ENCODE measurements around the gene PLEKHG4B.
A peak's percentile ranks its signal among the peaks of the same experiment; 100 is the strongest.
"Not testable (repeated sequence)": the region's sequence is repeated elsewhere in the genome, so short reads cannot be mapped to it uniquely, and the experiment has no call there.

PLEKHG4B gene

GRCh38 chr5:219991-220390 lies 128.0 kb downstream of the PLEKHG4B start:
- no peak for DNase-seq (ENCODE audit: low read depth, low spot score)

GRCh38 chr5:222951-223715 lies 131.2 kb downstream of the PLEKHG4B start:
- not testable (repeated sequence) for DNase-seq (ENCODE audit: low read depth, low spot score)

- DNase-seq (ENCODE audit: low read depth, low spot score): no peak
These were observed 131.8 kb downstream of the PLEKHG4B start for GRCh38 chr5:223791-224190.

GRCh38 chr5:225334-225733 lies 133.4 kb downstream of the PLEKHG4B start:
- DNase-seq (ENCODE audit: low read depth, low spot score): no peak

GRCh38 chr5:227375-227774 lies 135.4 kb downstream of the PLEKHG4B start:
- DNase-seq (ENCODE audit: low read depth, low spot score): not testable (repeated sequence)

GRCh38 chr5:228886-229285 lies 136.9 kb downstream of the PLEKHG4B start:
- DNase-seq (ENCODE audit: low read depth, low spot score): no peak

- DNase-seq (ENCODE audit: low read depth, low spot score): no peak
These were observed 138.7 kb downstream of the PLEKHG4B start for GRCh38 chr5:230711-231110.

GRCh38 chr5:231661-232060 lies 139.7 kb downstream of the PLEKHG4B start:
- DNase-seq (ENCODE audit: low read depth, low spot score): no peak

- DNase-seq (ENCODE audit: low read depth, low spot score): not testable (repeated sequence)
These were observed 141.5 kb downstream of the PLEKHG4B start for GRCh38 chr5:233426-233825.

GRCh38 chr5:234450-234849 lies 142.5 kb downstream of the PLEKHG4B start:
- no peak for DNase-seq (ENCODE audit: low read depth, low spot score)

- DNase-seq (ENCODE audit: low read depth, low spot score): not testable (repeated sequence)
These were observed 143.6 kb downstream of the PLEKHG4B start for GRCh38 chr5:235527-235926.

GRCh38 chr5:237931-238330 lies 146.0 kb downstream of the PLEKHG4B start:
- DNase-seq (ENCODE audit: low read depth, low spot score): peak; percentile 18
